HK-2 (cell line): ENCODE data around the gene LRRC73.
"Not testable (repeated sequence)": the region's sequence is repeated elsewhere in the genome, so short reads cannot be mapped to it uniquely, and the experiment has no call there.

ENCODE experiments used
- DNase-seq: peaks from one replicate; pipeline ENCODE4 v3.0.0-alpha.2; 2018; ENCODE audit not compliant: unreplicated experiment

The LRRC73 gene

GRCh38 chr6:43511824-43512415, 1.8 kb upstream of the LRRC73 start:
- no peak for DNase-seq

DNA sequence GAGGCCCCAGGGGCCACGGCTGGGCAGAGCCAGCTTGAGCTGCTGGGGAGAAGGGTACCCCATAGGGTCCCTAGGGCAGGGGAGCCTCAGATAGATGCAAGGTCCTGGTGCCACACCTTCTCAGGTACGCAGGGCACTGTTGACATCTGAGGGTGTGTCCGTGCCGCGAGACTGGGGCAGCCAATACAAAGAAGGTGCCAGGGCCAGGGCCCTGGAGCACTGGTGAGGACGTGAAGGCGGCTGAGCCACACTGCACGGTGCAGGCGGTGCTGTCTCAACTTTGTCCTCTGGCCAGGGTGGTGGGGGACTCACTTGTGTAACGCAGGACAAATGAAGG, 649 bp upstream of the LRRC73 start:
- no peak for DNase-seq

DNA sequence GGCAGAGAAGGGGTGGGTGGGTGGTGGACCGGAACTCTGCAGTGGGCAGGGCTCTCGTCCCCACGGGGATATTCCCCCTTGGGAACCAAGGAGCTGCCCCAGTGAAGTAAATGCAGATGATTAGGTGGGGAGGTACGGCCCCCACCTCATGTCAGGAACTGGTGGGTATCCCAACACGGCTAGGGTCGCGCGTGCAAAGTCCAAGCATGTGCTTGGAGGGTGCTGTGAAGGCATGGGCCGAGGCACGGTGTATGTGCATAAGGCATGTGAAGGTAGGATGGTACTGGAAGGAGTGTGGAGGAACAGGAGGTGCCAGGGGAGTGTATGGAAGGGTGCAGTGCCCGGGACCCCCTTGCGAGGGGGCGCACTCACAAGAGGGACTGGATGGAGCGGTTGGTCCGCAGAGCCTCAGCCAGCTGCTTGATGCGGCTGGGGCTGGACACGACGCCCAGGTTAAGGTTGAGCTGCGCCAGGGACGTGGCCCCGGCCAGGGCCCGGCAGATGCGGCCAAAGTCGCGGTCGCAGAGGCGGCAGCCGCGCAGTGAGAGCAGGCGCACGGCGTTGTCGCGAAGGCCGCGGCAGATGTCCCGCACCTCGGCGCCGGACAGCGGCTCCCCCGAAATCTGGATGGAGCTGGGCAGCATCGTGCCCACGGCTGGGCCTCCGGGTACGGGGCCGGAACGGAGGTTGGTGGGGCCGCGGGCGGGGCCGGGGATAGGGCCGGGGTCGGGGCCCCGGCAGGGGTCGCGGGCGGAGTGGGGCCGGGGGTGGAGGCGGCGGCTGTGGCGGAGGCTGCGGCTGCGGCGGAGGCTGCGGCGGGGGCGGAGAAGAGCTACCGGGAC, 783 bp downstream of the LRRC73 start:
- DNase-seq: peak; percentile 21

DNA sequence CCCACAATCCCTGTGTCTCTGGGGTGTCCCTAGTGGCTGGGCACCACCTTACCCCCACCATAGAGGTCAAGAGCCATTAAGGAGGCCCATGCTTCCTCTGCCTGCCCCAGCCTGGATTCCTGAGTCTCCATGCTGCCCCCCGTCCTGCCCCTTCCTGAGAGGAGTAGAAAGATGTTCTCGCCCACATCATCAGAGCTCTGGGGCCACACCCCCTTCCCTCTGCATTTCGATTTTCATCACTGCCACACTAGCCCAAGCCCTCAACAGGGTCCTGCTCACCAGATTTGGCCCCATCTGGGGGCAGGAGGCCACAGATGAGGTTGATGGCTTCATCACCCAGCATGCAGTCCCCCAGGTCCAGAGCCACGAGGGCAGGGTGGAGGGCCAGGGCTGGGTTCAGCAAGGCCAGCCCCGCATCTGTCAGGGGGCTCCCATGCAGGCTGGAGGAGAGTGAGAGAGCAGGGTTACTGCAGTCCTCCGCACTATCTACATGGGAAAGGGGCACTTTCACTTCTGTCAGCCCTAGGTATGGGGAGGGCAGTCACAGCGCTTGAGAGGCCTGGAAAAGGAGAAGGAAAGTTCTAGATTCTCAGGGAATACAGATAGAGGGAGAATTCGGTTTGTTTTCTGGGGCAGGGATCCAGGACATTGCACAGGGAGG, 1.5 kb downstream of the LRRC73 start:
- DNase-seq: no peak

DNA sequence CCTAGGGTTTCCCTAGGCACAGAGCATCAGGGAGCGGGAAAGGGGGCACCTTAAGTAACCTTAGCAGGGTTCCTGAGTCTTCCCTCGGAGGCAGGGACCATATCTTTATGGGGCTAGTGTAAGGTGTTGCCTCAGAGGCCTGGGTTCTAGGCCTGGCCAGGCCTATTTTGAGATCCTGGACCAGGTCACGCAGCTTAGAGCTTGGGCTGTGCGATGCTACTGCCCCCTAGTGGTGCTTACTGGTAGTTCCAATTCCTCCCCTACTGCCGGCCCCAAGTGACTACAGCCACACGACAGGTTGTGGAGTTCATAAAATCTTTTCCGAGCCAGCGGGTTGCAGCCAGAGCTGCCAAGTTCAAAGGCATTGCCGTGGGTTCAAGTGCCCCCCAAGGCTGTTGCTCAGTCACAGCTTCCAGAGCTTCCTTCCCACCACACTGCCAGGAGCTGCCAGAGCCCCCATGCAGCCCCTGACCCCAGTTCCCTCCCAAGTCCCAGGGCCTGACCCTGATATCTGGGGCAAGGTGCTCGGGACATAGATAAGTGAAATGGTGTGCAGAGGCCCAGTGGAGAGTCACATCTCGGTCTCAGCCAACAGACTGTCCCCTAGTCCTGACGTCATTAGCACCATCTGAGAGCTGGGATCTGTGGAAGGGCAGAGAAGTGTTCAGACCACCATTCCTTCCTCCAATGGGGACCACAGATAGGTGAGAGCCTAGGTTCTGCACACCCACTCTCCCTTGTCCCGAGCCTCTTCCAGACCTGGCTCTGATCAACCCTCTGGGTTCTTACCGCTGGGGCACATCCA, 3.3 kb downstream of the LRRC73 start:
- peak; percentile 85 for DNase-seq

GRCh38 chr6:43506171-43506570, 4.0 kb downstream of the LRRC73 start:
- DNase-seq: no peak

- no peak for DNase-seq
These were observed 4.4 kb downstream of the LRRC73 start for GRCh38 chr6:43505718-43506117.

- DNase-seq: no peak
These were observed 5.2 kb downstream of the LRRC73 start for GRCh38 chr6:43504756-43505593.

DNA sequence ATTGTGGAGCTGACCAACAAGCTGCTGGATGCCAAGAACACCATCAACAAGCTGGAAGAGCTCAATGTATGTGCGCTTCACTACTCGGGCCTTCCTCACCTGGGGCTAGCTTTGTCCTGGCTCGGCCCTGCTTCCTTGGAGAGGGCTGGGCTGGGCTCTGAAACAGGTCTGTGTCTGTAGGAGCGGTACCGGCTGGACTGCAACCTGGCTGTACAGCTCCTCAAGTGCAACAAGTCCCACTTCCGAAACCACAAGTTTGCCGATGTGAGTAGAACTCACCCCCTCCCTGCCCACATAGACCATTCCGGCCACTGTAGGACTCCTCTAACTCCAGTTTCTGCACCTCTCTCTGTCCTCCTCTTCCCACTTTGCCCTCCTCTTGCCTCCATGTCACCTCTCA, 6.7 kb downstream of the LRRC73 start:
- no peak for DNase-seq

DNA sequence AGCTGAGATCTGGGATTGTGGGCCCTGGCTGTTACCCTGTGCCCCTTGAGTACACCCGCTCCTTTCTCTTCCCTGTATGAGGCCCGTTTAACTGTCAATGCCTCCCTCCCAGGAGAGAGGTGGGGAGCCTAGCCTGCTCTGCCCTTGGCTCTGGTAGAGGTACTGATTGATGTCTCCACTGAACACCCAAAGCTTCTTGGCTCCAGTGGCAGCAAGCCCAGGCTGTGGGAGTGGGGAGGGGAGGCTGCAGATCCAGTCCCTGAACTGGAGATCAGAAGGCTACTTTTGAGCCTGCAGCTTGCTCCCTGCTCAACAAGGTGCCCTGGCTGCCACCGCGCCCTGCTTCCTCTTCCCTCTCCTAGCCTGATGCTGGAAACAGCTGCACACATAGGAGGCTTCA, 7.5 kb downstream of the LRRC73 start:
- DNase-seq: no peak

- no peak for DNase-seq
These were observed 9.2 kb downstream of the LRRC73 start for GRCh38 chr6:43500921-43501320.

DNA sequence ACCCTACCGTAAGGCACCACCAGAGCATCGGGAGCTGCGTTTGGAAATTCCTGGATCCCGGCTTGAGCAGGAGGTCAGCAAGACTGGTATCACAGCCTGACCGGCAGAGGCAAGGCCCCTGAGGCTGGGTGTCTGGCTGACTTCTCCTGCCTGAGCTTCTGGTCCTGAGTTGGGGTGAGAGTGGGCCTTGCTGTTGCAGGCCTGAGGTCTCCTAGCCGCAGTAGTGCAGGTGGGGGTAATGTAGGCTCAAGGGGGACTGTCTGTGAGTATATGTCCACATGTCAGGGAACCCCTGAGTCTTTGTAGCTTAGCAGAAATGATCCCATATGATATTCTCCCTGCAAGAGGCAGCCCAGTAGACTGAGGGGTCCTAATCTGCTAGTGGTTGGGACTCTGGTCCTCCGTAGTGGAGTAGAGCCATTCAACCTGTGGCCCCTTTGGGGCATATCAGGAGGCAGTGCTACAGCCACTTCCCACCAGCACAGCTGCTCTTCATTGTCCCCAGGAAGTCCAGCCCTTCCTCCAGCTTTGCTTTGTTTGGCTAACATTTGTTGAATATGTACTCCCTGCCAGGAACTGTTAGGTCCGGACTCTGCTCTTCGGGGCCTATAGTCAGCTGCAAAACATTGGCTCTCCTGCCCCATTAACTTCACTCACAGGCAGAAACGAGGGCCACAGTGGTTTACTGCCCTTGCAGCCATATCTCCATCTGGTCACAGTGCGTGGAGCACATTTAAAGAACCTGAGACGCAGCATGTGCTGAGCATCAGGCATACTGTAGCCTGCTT, 10.9 kb downstream of the LRRC73 start:
- DNase-seq: no peak

DNA sequence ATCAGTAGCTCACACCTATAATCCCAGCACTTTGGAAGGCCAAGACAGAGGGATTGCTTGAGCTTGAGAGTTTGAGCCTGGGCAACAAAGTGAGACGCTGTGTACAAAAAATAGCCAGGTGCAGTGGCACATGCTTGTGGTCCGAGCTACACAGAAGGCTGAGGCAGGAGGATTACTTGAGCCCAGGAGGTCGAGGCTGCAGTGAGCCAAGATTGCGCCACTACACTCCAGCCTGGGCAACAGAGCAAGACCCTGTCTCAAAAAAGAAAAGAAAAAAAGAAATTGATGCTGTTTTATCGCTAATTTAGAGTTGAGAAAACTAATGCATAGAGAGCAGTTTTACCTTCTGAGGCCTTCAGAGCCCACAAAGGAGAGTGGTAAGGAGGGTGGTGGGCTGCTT, 11.9 kb downstream of the LRRC73 start:
- DNase-seq: not testable (repeated sequence)

DNA sequence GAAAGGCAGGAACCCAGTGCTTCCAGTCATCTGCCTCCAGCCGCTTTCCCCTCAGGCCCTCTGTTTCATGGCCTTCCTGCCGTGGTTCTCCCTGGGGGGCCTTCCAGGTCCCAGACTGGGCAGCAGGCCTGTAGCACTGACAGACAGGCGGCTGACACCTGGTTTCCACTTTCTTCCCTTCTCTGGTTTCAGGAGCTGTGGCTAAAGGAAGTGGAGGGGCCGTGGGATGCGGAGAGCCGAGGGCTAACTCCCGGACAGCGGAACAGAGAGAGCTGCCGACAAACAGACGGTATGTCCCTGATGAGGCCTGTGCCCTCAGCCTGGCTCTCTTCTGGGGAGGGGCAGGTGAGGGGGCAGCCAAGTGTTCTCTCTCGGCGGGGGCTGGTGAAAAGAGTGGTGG, 12.5 kb downstream of the LRRC73 start:
- no peak for DNase-seq

- no peak for DNase-seq
These were observed 13.1 kb downstream of the LRRC73 start for GRCh38 chr6:43497129-43497396.

DNA sequence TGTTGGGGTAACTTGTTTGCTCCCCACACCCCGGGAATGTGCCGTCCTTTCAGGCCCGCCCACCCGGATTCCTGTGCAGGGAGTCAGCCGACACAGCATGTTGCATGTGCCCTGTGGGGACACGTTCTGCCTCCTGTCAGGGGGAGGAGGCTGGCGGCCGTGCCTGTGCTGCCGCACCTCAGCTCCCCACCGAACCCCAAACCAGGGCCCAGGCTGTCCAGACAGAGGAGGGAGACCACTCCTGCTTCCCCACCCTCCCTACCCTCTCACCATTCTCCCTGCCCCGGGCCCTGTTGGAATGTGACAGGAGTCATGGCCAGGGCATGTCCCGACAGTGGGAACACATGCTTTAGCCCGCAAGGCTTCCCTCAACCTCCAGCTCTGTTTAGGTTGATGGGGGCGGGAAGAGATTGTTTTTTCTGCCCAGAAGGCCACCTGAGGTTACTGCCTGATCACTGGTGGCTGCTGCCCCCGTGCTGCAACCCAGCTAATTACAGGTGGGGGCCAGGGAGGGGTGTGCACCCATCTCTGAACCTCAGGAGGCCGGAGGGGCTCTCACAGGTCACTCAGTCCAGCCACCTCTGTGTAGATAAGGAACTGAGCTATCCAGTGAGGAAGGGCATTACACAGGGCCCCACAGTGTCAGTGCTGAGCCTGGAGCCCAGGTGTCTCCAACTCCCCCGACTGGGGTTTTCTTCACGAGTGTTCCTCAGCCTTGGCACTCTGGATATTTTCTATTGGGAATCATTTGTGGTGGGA, 13.6 kb downstream of the LRRC73 start:
- peak; percentile 69 for DNase-seq

- no peak for DNase-seq
These were observed 14.7 kb downstream of the LRRC73 start for GRCh38 chr6:43495409-43495941.

- DNase-seq: no peak
These were observed 15.4 kb downstream of the LRRC73 start for GRCh38 chr6:43494766-43495165.

GRCh38 chr6:43494321-43494720, 15.8 kb downstream of the LRRC73 start:
- DNase-seq: no peak

- DNase-seq: no peak
These were observed 16.3 kb downstream of the LRRC73 start for GRCh38 chr6:43493833-43494232.
